ENCODE data around the gene BCL2L12.

Gene BCL2L12

DNA sequence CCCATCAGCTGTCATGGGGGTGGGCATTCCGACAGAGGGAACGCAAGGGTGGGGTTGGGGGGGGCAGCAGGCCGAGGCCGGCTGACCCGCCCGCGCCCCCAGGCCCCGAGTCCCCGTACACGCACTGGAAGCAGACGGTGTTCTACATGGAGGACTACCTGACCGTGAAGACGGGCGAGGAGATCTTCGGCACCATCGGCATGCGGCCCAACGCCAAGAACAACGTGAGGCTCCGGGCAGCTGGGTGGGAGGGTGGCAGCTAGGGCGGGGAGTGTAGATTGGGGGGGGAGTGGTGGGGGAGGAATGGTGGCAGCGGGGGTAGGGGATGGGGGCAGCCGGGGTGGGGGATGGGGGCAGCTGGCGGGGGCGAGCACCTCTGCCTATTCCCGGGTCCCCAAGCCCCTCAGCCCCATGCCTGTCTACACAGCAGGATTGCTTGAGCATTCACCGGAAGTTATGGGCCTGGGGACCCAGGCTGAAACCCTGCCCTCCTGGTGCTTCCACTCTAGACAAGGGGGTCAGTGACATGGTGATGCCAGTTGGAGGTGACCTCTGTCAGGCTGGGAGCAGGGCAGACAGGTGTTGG, 20.9 kb downstream of the BCL2L12 start:
- Histone ChIP-seq H3K27me3 (ENCODE audit: low read length) (no peaks in the 10 kb centered on the region), H3K9me3 (ENCODE audit: insufficient read depth, low read length) (no peaks in the 10 kb centered on the region), H2AFZ (ENCODE audit: low read depth, low read length, severe bottlenecking) (no peak overlapping the region), H3F3A (ENCODE audit: insufficient read depth) (peaks cover 17% of the 10 kb centered on the region; the same call in 1 of the 2 replicates), H3K4me2 (ENCODE audit: low read depth, low read length, poor library complexity, severe bottlenecking) (no peak overlapping the region), H4K20me1 (ENCODE audit: low read depth, low read length) (peaks cover 5% of the 10 kb centered on the region; the same call in 1 of the 2 replicates), H3K79me2 (ENCODE audit: insufficient read depth, low read length) (0 out of 2 replicates have a peak, but pooled peaks cover 8% of the 10 kb centered on the region), H3K36me3 (ENCODE audit: low read length) (peaks cover 13% of the 10 kb centered on the region; the same call in 1 of the 2 replicates), H3K9me2 (replicated peaks; ENCODE audit: insufficient read depth, low read length) (no peaks in the 10 kb centered on the region), H3K9ac (ENCODE audit: low read length) (no peak overlapping the region), H3K27ac (ENCODE audit: low read depth, low read length) (no peak overlapping the region), H3K4me3 (ENCODE audit: insufficient read depth, low read length, poor library complexity, severe bottlenecking) (no peak overlapping the region)
- no peak for TF ChIP-seq EZH2phosphoT487 (conservative IDR thresholded peaks at IDR 0.05; ENCODE audit: low read length)
- TF ChIP-seq, protein P1, sequence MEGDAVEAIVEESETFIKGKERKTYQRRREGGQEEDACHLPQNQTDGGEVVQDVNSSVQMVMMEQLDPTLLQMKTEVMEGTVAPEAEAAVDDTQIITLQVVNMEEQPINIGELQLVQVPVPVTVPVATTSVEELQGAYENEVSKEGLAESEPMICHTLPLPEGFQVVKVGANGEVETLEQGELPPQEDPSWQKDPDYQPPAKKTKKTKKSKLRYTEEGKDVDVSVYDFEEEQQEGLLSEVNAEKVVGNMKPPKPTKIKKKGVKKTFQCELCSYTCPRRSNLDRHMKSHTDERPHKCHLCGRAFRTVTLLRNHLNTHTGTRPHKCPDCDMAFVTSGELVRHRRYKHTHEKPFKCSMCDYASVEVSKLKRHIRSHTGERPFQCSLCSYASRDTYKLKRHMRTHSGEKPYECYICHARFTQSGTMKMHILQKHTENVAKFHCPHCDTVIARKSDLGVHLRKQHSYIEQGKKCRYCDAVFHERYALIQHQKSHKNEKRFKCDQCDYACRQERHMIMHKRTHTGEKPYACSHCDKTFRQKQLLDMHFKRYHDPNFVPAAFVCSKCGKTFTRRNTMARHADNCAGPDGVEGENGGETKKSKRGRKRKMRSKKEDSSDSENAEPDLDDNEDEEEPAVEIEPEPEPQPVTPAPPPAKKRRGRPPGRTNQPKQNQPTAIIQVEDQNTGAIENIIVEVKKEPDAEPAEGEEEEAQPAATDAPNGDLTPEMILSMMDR (IDR thresholded peaks at IDR 0.05; ENCODE audit: insufficient read depth, low read length, poor library complexity, severe bottlenecking): no peak

- H3K79me2 ChIP-seq (ENCODE audit: insufficient read depth, low read length): 0 out of 2 replicates have a peak, but pooled peaks cover 3% of the 10 kb centered on the region
- no peak for TF ChIP-seq EZH2phosphoT487 (conservative IDR thresholded peaks at IDR 0.05; ENCODE audit: low read length)
- TF ChIP-seq, protein P1 (IDR thresholded peaks at IDR 0.05; ENCODE audit: insufficient read depth, low read length, poor library complexity, severe bottlenecking): no peak
- no peaks in the 10 kb centered on the region for H3K27me3 ChIP-seq (ENCODE audit: low read length)
- H3K36me3 ChIP-seq (ENCODE audit: low read length): peaks cover 8% of the 10 kb centered on the region; the same call in 1 of the 2 replicates
- H3K27ac ChIP-seq (ENCODE audit: low read depth, low read length): no peak overlapping the region
- H4K20me1 ChIP-seq (ENCODE audit: low read depth, low read length): peaks cover 5% of the 10 kb centered on the region; the same call in 1 of the 2 replicates
- no peaks in the 10 kb centered on the region for H3K9me2 ChIP-seq (replicated peaks; ENCODE audit: insufficient read depth, low read length)
- no peak overlapping the region for H2AFZ ChIP-seq (ENCODE audit: low read depth, low read length, severe bottlenecking)
- no peak overlapping the region for H3K4me3 ChIP-seq (ENCODE audit: insufficient read depth, low read length, poor library complexity, severe bottlenecking)
- H3K9me3 ChIP-seq (ENCODE audit: insufficient read depth, low read length): no peaks in the 10 kb centered on the region
- no peak overlapping the region for H3K4me2 ChIP-seq (ENCODE audit: low read depth, low read length, poor library complexity, severe bottlenecking)
- peaks cover 17% of the 10 kb centered on the region; the same call in 1 of the 2 replicates for H3F3A ChIP-seq (ENCODE audit: insufficient read depth)
- H3K9ac ChIP-seq (ENCODE audit: low read length): no peak overlapping the region
These were observed 21.4 kb downstream of the BCL2L12 start for GRCh38 chr19:49687150-49687549.

- H3K4me2 ChIP-seq (ENCODE audit: low read depth, low read length, poor library complexity, severe bottlenecking): no peak overlapping the region
- peaks cover 3% of the 10 kb centered on the region; the same call in 1 of the 2 replicates for H3K36me3 ChIP-seq (ENCODE audit: low read length)
These were observed 22.0 kb downstream of the BCL2L12 start for GRCh38 chr19:49687566-49688316.

More at GRCh38 chr19:49687566-49688316, 22.0 kb downstream of the BCL2L12 start:
- H2AFZ ChIP-seq (ENCODE audit: low read depth, low read length, severe bottlenecking): no peak overlapping the region
- no peaks in the 10 kb centered on the region for H3K79me2 ChIP-seq (ENCODE audit: insufficient read depth, low read length)
- no peak overlapping the region for H3K4me3 ChIP-seq (ENCODE audit: insufficient read depth, low read length, poor library complexity, severe bottlenecking)
- H4K20me1 ChIP-seq (ENCODE audit: low read depth, low read length): peaks cover 5% of the 10 kb centered on the region; the same call in 1 of the 2 replicates
- H3K27ac ChIP-seq (ENCODE audit: low read depth, low read length): no peak overlapping the region
- H3K9me3 ChIP-seq (ENCODE audit: insufficient read depth, low read length): no peaks in the 10 kb centered on the region
- no peak for TF ChIP-seq EZH2phosphoT487 (conservative IDR thresholded peaks at IDR 0.05; ENCODE audit: low read length)
- TF ChIP-seq, protein P1 (IDR thresholded peaks at IDR 0.05; ENCODE audit: insufficient read depth, low read length, poor library complexity, severe bottlenecking): no peak
- no peaks in the 10 kb centered on the region for H3K9me2 ChIP-seq (replicated peaks; ENCODE audit: insufficient read depth, low read length)
- no peak overlapping the region for H3K9ac ChIP-seq (ENCODE audit: low read length)
- H3F3A ChIP-seq (ENCODE audit: insufficient read depth): peaks cover 17% of the 10 kb centered on the region; the same call in 1 of the 2 replicates
- H3K27me3 ChIP-seq (ENCODE audit: low read length): no peaks in the 10 kb centered on the region
